GM12891 (cell line): Measurements from ENCODE around the gene PPP2R3C.
"Not testable (repeated sequence)": the region's sequence is repeated elsewhere in the genome, so short reads cannot be mapped to it uniquely, and the experiment has no call there.

Source experiments
- DNase-seq: peaks from one replicate; pipeline ENCODE4 v3.0.0; 2011; ENCODE audit warnings: low spot score; ENCODE audit not compliant: insufficient read length
- FAIRE-seq: peaks from 2 replicates; lab custom pipeline; 2011; peaks lifted over from hg19 to GRCh38; lab: Jason Lieb, UNC
- POLR2A ChIP-seq: IDR thresholded peaks from 2 replicates; pipeline ENCODE4 v1.6.1; 2011; ENCODE audit warnings: low read depth, low read length, control low read depth

Gene PPP2R3C

DNA sequence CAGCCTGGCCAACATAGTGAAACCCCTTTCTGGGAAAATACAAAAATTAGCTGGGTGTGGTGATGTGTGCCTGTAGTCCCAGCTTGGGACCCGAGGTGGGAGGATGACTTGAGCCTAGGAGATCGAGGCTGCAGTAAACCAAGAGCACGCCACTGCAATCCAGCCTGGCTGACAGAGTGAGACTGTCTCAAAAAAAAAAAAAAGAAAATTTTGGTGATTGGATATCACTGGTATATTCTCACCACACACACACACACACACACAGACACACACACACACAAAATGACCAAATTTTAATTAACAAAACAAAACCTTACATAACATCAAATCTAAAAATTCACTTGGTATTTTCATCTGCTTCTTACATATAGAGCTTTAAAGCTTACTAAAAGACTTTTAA, 79.2 kb downstream of the PPP2R3C start:
- TF ChIP-seq POLR2A: no peak
- no peak for FAIRE-seq

GRCh38 chr14:35038312-35038711, 83.5 kb downstream of the PPP2R3C start:
- not testable (repeated sequence) for FAIRE-seq, DNase-seq

More for the DNA sequence above, 79.2 kb downstream of the PPP2R3C start:
- DNase-seq: no peak
